Neural progenitor cell (in vitro differentiated cells): ENCODE measurements around the gene RBM19.

Experiments used
- CTCF ChIP-seq: fragments of 200-600 bp; sonication (generic); IDR thresholded peaks from 2 replicates; pipeline ENCODE4 v1.5.1; 2017; ENCODE audit warnings: antibody characterized with exemption, mild to moderate bottlenecking
- EZH2 ChIP-seq: fragments of 200-600 bp; sonication (generic); IDR thresholded peaks from 2 replicates; pipeline ENCODE4 v1.6.1; 2017; ENCODE audit warnings: antibody characterized with exemption, mild to moderate bottlenecking, moderate library complexity

- no peak for TF ChIP-seq CTCF
- no peak for TF ChIP-seq EZH2
Observed at GRCh38 chr12:113857371-113857770, 108.8 kb downstream of the RBM19 start.
